Measurements from ENCODE around the gene HSF4.

HSF4 gene

DNA sequence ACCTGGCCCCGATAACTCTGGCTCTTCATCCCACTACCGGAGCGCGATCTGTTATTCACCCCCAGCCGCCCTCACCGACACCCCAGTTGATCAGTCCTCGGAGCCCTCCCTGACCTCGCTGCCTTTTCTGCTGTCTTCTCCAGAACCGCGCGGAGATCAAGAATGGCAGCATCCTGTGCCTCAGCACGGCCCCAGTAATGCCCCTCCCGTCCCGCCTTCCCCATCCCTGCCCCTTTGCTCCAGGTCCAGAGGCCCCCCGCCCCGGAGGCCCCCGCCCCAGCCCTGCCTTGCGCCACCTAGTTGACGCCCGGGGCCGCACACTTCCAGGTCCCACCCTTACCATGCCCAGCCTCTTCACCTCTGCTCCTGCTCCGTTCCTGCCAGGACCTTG lies 35.3 kb downstream of the HSF4 start:
- no peaks in the 10 kb centered on the region for H3K27me3 ChIP-seq (ENCODE audit: insufficient read depth, low read depth, severe bottlenecking)
- DNase-seq: no peak
- TF ChIP-seq, protein P1, sequence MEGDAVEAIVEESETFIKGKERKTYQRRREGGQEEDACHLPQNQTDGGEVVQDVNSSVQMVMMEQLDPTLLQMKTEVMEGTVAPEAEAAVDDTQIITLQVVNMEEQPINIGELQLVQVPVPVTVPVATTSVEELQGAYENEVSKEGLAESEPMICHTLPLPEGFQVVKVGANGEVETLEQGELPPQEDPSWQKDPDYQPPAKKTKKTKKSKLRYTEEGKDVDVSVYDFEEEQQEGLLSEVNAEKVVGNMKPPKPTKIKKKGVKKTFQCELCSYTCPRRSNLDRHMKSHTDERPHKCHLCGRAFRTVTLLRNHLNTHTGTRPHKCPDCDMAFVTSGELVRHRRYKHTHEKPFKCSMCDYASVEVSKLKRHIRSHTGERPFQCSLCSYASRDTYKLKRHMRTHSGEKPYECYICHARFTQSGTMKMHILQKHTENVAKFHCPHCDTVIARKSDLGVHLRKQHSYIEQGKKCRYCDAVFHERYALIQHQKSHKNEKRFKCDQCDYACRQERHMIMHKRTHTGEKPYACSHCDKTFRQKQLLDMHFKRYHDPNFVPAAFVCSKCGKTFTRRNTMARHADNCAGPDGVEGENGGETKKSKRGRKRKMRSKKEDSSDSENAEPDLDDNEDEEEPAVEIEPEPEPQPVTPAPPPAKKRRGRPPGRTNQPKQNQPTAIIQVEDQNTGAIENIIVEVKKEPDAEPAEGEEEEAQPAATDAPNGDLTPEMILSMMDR (IDR thresholded peaks at IDR 0.05; ENCODE audit: low read depth, low read length): 0 out of 2 replicates have a peak, but pooled peaks have one; percentile 15
- peaks cover 83% of the 10 kb centered on the region for H3K36me3 ChIP-seq
- H3K9me3 ChIP-seq (ENCODE audit: severe bottlenecking): no peaks in the 10 kb centered on the region
- H3K27ac ChIP-seq: no peak overlapping the region
- H3K4me3 ChIP-seq (ENCODE audit: low read depth, low read length): no peak overlapping the region

DNA sequence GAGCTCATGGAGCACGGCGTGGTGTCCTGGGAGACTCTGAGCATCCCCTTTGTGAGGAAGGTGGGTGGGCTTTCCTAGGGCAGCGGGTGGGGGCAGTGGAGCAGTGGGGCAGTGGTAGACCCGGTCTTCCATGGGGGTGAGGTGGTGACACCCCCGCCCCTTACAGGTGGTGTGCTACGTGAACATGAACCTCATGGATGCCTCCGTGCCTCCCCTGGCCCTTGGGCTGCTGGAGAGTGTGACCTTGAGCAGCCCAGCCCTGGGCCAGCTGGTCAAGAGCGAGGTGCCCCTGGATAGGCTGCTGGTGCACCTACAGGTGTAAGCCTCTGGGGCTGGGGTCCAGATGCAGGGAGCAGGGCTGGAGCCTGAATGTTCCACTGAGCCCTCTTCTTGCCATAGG lies 35.9 kb downstream of the HSF4 start:
- no peaks in the 10 kb centered on the region for H3K9me3 ChIP-seq (ENCODE audit: severe bottlenecking)
- TF ChIP-seq, protein P1 (IDR thresholded peaks at IDR 0.05; ENCODE audit: low read depth, low read length): no peak
- H3K36me3 ChIP-seq: peaks cover 77% of the 10 kb centered on the region
- H3K27ac ChIP-seq: no peak overlapping the region
- no peaks in the 10 kb centered on the region for H3K27me3 ChIP-seq (ENCODE audit: insufficient read depth, low read depth, severe bottlenecking)
- DNase-seq: no peak
- H3K4me3 ChIP-seq (ENCODE audit: low read depth, low read length): no peak overlapping the region

DNA sequence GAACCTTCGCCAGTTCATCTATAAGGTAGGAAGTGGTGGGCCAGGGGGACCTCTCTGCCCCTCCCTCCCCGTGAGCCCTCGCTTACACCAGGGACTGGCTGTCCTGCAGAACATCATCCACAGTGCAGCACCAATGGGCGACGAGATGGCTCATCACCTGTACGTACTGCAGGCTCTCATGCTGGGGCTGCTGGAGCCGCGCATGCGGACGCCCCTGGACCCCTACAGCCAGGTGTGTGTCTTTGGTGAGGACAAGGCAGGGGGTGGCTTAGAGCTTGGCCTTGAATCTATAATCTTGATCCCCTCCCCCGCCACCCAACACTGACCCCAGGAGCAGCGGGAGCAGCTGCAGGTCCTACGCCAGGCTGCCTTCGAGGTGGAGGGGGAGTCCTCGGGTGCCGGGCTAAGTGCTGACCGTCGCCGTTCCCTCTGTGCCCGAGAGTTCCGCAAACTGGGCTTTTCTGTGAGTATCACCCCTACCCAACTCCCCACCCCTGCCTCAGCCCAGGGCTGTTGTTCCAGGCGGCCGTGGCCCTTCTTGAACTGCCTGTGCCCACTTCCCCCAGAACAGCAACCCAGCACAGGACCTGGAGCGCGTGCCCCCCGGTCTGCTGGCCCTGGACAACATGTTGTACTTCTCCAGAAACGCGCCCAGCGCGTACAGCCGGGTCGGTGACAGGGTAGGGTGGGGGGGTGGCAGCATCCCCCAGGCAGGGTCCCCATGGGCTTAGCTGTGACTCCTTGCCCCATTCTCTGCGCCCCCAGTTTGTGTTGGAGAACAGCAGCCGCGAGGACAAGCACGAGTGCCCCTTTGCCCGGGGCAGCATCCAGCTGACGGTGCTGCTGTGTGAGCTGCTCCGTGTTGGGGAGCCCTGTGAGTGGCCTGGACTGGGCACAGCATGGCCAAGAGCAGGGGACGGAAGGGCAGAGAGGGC lies 37.1 kb downstream of the HSF4 start:
- H3K27me3 ChIP-seq (ENCODE audit: insufficient read depth, low read depth, severe bottlenecking): no peaks in the 10 kb centered on the region
- TF ChIP-seq, protein P1 (IDR thresholded peaks at IDR 0.05; ENCODE audit: low read depth, low read length): no peak
- no peaks in the 10 kb centered on the region for H3K9me3 ChIP-seq (ENCODE audit: severe bottlenecking)
- no peak for DNase-seq
- H3K27ac ChIP-seq: no peak overlapping the region
- H3K36me3 ChIP-seq: peaks cover 65% of the 10 kb centered on the region
- H3K4me3 ChIP-seq (ENCODE audit: low read depth, low read length): no peak overlapping the region

DNA sequence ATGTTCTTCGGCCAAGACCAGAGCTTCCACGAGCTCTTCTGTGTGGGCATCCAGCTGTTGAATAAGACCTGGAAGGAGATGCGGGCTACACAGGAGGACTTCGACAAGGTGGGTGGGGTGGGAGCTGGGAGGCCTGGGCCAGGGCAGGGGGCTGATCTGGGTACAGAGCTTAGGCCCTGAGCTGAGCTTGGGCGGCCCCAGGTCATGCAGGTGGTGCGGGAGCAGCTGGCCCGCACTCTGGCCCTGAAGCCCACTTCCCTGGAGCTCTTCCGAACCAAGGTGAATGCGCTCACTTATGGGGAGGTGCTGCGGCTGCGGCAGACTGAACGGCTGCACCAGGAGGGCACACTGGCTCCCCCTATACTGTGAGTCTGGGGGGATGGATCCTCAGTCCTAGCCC lies 37.9 kb downstream of the HSF4 start:
- no peaks in the 10 kb centered on the region for H3K27me3 ChIP-seq (ENCODE audit: insufficient read depth, low read depth, severe bottlenecking)
- H3K27ac ChIP-seq: no peak overlapping the region
- TF ChIP-seq, protein P1 (IDR thresholded peaks at IDR 0.05; ENCODE audit: low read depth, low read length): no peak
- no peaks in the 10 kb centered on the region for H3K9me3 ChIP-seq (ENCODE audit: severe bottlenecking)
- no peak for DNase-seq
- H3K4me3 ChIP-seq (ENCODE audit: low read depth, low read length): no peak overlapping the region
- peaks cover 57% of the 10 kb centered on the region for H3K36me3 ChIP-seq

DNA sequence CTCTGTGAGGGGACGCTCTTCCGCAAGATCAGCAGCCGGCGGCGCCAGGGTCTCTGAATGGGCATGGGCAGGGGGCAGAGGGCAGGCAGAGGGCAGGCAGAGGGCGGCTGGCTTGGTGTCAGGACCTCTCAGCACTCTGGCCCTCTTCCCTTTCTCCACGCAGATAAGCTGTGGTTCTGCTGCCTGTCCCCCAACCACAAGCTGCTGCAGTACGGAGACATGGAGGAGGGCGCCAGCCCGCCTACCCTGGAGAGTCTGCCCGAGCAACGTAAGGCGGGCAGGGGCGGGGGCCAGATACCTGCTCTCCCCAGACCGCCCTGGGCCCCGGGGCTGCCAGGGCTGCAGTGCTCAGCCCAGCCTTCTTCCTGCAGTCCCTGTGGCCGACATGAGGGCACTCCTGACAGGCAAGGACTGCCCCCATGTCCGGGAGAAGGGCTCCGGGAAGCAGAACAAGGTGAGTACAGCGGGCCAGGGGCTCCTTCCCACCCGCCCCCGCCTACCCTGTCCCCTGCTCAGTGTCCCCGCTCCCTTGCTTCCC lies 38.5 kb downstream of the HSF4 start:
- TF ChIP-seq, protein P1 (IDR thresholded peaks at IDR 0.05; ENCODE audit: low read depth, low read length): no peak
- H3K27ac ChIP-seq: no peak overlapping the region
- no peaks in the 10 kb centered on the region for H3K9me3 ChIP-seq (ENCODE audit: severe bottlenecking)
- DNase-seq: no peak
- H3K4me3 ChIP-seq (ENCODE audit: low read depth, low read length): no peak overlapping the region
- no peaks in the 10 kb centered on the region for H3K27me3 ChIP-seq (ENCODE audit: insufficient read depth, low read depth, severe bottlenecking)
- H3K36me3 ChIP-seq: peaks cover 53% of the 10 kb centered on the region

Measured in WERI-Rb-1 (cell line).